Progenitor cell of endocrine pancreas (in vitro differentiated cells): ENCODE measurements around the gene TAF3. TPM values are rescaled to one million over a fixed set of nuclear protein-coding genes. Genes with fewer than 3 reads are reported as not detected.

Experiments used
- DNase-seq: peaks from one replicate; pipeline ENCODE4 v3.0.0; 2021; ENCODE audit warnings: low spot score; ENCODE audit not compliant: unreplicated experiment
- H3K27ac Mint-ChIP-seq: 2 replicates; pipeline ENCODE4 v1.8.0; 2021; ENCODE audit warnings: mild to moderate bottlenecking, moderate library complexity, mixed read lengths
- H3K27me3 Mint-ChIP-seq: 2 replicates; pipeline ENCODE4 v1.8.0; 2021; ENCODE audit warnings: mixed read lengths
- H3K36me3 Mint-ChIP-seq: 2 replicates; pipeline ENCODE4 v1.8.0; 2022; ENCODE audit warnings: mixed read lengths; ENCODE audit not compliant: insufficient read depth
- H3K4me1 Mint-ChIP-seq: 2 replicates; pipeline ENCODE4 v1.8.0; 2021; ENCODE audit warnings: low read depth, mixed read lengths
- H3K4me3 Mint-ChIP-seq: 2 replicates; pipeline ENCODE4 v1.8.0; 2021; ENCODE audit warnings: low read depth, mild to moderate bottlenecking, moderate library complexity, mixed read lengths
- H3K9me3 Mint-ChIP-seq: 2 replicates; pipeline ENCODE4 v1.8.0; 2021; ENCODE audit warnings: low read depth, mixed read lengths
- total RNA-seq: library from RNA; stranded (reverse); gene quantifications from 2 replicates; pipeline ENCODE4 v1.2.1, GENCODE V29; 2021
- TF ChIP-seq, protein P1 (sequence below): fragments of 200-600 bp; sonication (generic); IDR thresholded peaks from one replicate; pipeline ENCODE4 v1.5.0; 2021; ENCODE audit warnings: antibody characterized with exemption, mild to moderate bottlenecking; ENCODE audit not compliant: unreplicated experiment

Gene TAF3
- total RNA-seq, 1 donor from 2014 or later = 9.4 TPM

- TF ChIP-seq, protein P1, sequence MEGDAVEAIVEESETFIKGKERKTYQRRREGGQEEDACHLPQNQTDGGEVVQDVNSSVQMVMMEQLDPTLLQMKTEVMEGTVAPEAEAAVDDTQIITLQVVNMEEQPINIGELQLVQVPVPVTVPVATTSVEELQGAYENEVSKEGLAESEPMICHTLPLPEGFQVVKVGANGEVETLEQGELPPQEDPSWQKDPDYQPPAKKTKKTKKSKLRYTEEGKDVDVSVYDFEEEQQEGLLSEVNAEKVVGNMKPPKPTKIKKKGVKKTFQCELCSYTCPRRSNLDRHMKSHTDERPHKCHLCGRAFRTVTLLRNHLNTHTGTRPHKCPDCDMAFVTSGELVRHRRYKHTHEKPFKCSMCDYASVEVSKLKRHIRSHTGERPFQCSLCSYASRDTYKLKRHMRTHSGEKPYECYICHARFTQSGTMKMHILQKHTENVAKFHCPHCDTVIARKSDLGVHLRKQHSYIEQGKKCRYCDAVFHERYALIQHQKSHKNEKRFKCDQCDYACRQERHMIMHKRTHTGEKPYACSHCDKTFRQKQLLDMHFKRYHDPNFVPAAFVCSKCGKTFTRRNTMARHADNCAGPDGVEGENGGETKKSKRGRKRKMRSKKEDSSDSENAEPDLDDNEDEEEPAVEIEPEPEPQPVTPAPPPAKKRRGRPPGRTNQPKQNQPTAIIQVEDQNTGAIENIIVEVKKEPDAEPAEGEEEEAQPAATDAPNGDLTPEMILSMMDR = no peak
- Mint-ChIP-seq H3K27ac (no peak overlapping the region), H3K9me3 (no peaks in the 10 kb centered on the region), H3K4me1 (peaks cover 3% of the 10 kb centered on the region), H3K4me3 (no peak overlapping the region), H3K36me3 (peaks cover 15% of the 10 kb centered on the region), H3K27me3 (no peaks in the 10 kb centered on the region)
- no peak for DNase-seq
These were observed 11.1 kb downstream of the TAF3 start for GRCh38 chr10:7829289-7829834.

GRCh38 chr10:7832060-7832459 lies 13.8 kb downstream of the TAF3 start:
- peaks cover 9% of the 10 kb centered on the region for H3K36me3 Mint-ChIP-seq
- TF ChIP-seq, protein P1 = no peak
- H3K9me3 Mint-ChIP-seq = no peaks in the 10 kb centered on the region
- no peak overlapping the region for H3K27ac Mint-ChIP-seq
- H3K4me3 Mint-ChIP-seq = no peak overlapping the region
- H3K27me3 Mint-ChIP-seq = no peaks in the 10 kb centered on the region
- DNase-seq = no peak
- peaks cover under 1% of the 10 kb centered on the region for H3K4me1 Mint-ChIP-seq

DNA sequence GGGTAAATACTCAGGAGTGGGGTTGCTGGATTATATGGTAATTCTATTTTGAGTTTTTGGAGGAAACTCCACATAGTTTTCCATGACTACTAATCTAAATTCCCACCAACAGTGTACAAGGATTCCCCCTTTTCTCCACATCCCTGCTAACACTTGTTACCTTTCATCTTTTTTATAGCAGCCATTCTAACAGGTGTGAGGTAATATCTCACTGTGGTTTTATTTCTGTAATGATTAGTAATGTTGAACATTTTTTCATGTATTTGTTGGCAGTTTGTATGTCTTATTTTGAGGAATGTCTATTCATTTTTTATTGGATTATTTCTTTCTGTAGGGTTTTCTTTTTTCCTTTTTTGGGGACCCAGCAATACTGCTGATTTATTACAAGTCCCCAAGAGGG lies 14.9 kb downstream of the TAF3 start:
- Mint-ChIP-seq H3K27me3 (no peaks in the 10 kb centered on the region), H3K27ac (no peak overlapping the region), H3K4me1 (no peaks in the 10 kb centered on the region), H3K9me3 (no peaks in the 10 kb centered on the region), H3K36me3 (peaks cover 8% of the 10 kb centered on the region), H3K4me3 (no peak overlapping the region)
- TF ChIP-seq, protein P1 = no peak
- no peak for DNase-seq

- DNase-seq = no peak
- no peaks in the 10 kb centered on the region for H3K4me1 Mint-ChIP-seq
- no peak overlapping the region for H3K27ac Mint-ChIP-seq
- H3K27me3 Mint-ChIP-seq = no peaks in the 10 kb centered on the region
- no peak overlapping the region for H3K4me3 Mint-ChIP-seq
- TF ChIP-seq, protein P1 = no peak
- no peaks in the 10 kb centered on the region for H3K9me3 Mint-ChIP-seq
- H3K36me3 Mint-ChIP-seq = peaks cover 8% of the 10 kb centered on the region
These were observed 16.0 kb downstream of the TAF3 start for GRCh38 chr10:7834262-7834661.

GRCh38 chr10:7836571-7836970 lies 18.3 kb downstream of the TAF3 start:
- H3K4me1 Mint-ChIP-seq = no peaks in the 10 kb centered on the region
- H3K9me3 Mint-ChIP-seq = no peaks in the 10 kb centered on the region
- no peak for DNase-seq
- peaks cover 6% of the 10 kb centered on the region for H3K36me3 Mint-ChIP-seq
- no peak overlapping the region for H3K27ac Mint-ChIP-seq
- TF ChIP-seq, protein P1 = no peak
- no peaks in the 10 kb centered on the region for H3K27me3 Mint-ChIP-seq
- H3K4me3 Mint-ChIP-seq = no peak overlapping the region
